Measurements from ENCODE around the gene RBM3.
"Not testable (repeated sequence)": the region's sequence is repeated elsewhere in the genome, so short reads cannot be mapped to it uniquely, and the experiment has no call there.

The RBM3 gene

DNA sequence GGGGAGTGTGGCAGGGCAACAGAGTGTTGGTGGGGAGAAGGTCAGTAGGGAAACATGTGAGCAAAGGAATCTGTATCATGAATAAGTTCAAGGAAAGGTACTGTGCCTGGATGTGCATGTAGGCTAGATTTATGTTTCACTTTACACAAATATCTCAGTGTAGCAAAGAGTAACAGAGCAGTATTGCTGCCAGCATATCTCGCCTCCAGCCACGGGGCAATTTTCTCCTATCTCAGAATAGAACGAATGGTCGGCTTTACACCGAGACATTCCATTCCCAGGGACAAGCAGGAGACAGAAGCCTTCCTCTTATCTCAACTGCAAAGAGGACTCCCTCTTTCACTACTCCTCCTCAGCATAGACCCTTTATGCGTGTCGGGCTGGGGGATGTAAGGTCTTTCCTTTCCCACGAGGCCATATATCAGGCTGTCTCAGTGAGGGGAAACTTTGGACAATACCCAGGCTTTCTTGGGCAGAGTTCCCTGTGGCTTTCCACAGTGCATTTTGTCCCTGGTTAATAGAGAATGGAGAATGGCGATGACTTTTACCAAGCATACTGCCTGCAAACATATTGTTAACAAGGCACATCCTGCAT lies 18.5 kb upstream of the RBM3 start:
- not testable (repeated sequence) for H3K27ac ChIP-seq (ENCODE audit: low read depth, low read length); H3K4me2 ChIP-seq (ENCODE audit: low read length); H3K79me2 ChIP-seq (ENCODE audit: control insufficient read depth, insufficient read depth, low read length, poor library complexity); H3K79me1 ChIP-seq (ENCODE audit: low read length); H3K23ac ChIP-seq (ENCODE audit: low read length); H3K4ac ChIP-seq (ENCODE audit: low read depth, low read length); H3K9me3 ChIP-seq (ENCODE audit: insufficient read depth, low read depth, low read length); H4K8ac ChIP-seq (ENCODE audit: low read depth, low read length); H2AK5ac ChIP-seq (ENCODE audit: low read length); H4K12ac ChIP-seq (ENCODE audit: low read depth, low read length); H3K18ac ChIP-seq (ENCODE audit: low read length); H2BK120ac ChIP-seq (ENCODE audit: insufficient read depth, low read length, poor library complexity); H3K4me1 ChIP-seq (ENCODE audit: control insufficient read depth in 1 of 2, insufficient read depth in 2 of 2, low read length in 2 of 2); H3K4me3 ChIP-seq (ENCODE audit: low read depth, low read length); H3K9ac ChIP-seq (ENCODE audit: low read length); H2BK12ac ChIP-seq (ENCODE audit: low read length); H3K27me3 ChIP-seq (ENCODE audit: insufficient read depth, low read length); H2BK5ac ChIP-seq (ENCODE audit: low read depth, low read length, poor library complexity); H4K91ac ChIP-seq (ENCODE audit: low read depth, low read length); H2AFZ ChIP-seq (ENCODE audit: insufficient read depth, low read length, poor library complexity); H3K14ac ChIP-seq (ENCODE audit: low read length)
- DNase-seq: peak in 1 of 2 donors; percentile 38
- WGBS (ENCODE audit: extremely low coverage, insufficient coverage, insufficient read length): no CpG with 5 or more reads among the region's 9 CpGs
- H3K36me3 ChIP-seq (ENCODE audit: control insufficient read depth in 1 of 2, insufficient read depth in 2 of 2, low read length in 2 of 2): peaks cover 24 to 25% of the 10 kb centered on the region in 2 experiments

GRCh38 chrX:48558271-48558670 lies 16.0 kb upstream of the RBM3 start:
- H3K9me3 ChIP-seq (ENCODE audit: insufficient read depth, low read depth, low read length): no peaks in the 10 kb centered on the region
- no peaks in the 10 kb centered on the region for H3K79me2 ChIP-seq (ENCODE audit: control insufficient read depth, insufficient read depth, low read length, poor library complexity)
- H3K27ac ChIP-seq (ENCODE audit: low read depth, low read length): no peak overlapping the region
- H2AK5ac ChIP-seq (ENCODE audit: low read length): no peak overlapping the region
- H3K14ac ChIP-seq (ENCODE audit: low read length): no peak overlapping the region
- H4K91ac ChIP-seq (ENCODE audit: low read depth, low read length): no peak overlapping the region
- H3K9ac ChIP-seq (ENCODE audit: low read length): no peak overlapping the region
- no peak overlapping the region for H3K4me2 ChIP-seq (ENCODE audit: low read length)
- H3K27me3 ChIP-seq (ENCODE audit: insufficient read depth, low read length): no peaks in the 10 kb centered on the region
- no peak overlapping the region for H2AFZ ChIP-seq (ENCODE audit: insufficient read depth, low read length, poor library complexity)
- no CpG with 5 or more reads among the region's 4 CpGs for WGBS (ENCODE audit: extremely low coverage, insufficient coverage, insufficient read length)
- no peak overlapping the region for H4K12ac ChIP-seq (ENCODE audit: low read depth, low read length)
- H2BK120ac ChIP-seq (ENCODE audit: insufficient read depth, low read length, poor library complexity): no peak overlapping the region
- no peaks in the 10 kb centered on the region for H3K4me1 ChIP-seq (ENCODE audit: control insufficient read depth in 1 of 2, insufficient read depth in 2 of 2, low read length in 2 of 2)
- H2BK12ac ChIP-seq (ENCODE audit: low read length): no peak overlapping the region
- H2BK5ac ChIP-seq (ENCODE audit: low read depth, low read length, poor library complexity): no peak overlapping the region
- H3K18ac ChIP-seq (ENCODE audit: low read length): no peak overlapping the region
- no peak overlapping the region for H3K23ac ChIP-seq (ENCODE audit: low read length)
- no peak overlapping the region for H3K4me3 ChIP-seq (ENCODE audit: low read depth, low read length)
- peaks cover 28 to 32% of the 10 kb centered on the region in 2 experiments for H3K36me3 ChIP-seq (ENCODE audit: control insufficient read depth in 1 of 2, insufficient read depth in 2 of 2, low read length in 2 of 2)
- no peaks in the 10 kb centered on the region for H3K79me1 ChIP-seq (ENCODE audit: low read length)
- H3K4ac ChIP-seq (ENCODE audit: low read depth, low read length): no peak overlapping the region
- no peak overlapping the region for H4K8ac ChIP-seq (ENCODE audit: low read depth, low read length)
- peak; percentile 45 to 68 for DNase-seq

GRCh38 chrX:48559636-48560035 lies 14.6 kb upstream of the RBM3 start:
- Histone ChIP-seq H4K8ac (ENCODE audit: low read depth, low read length) (no peak overlapping the region), H3K23ac (ENCODE audit: low read length) (no peak overlapping the region), H3K79me1 (ENCODE audit: low read length) (no peaks in the 10 kb centered on the region), H3K4me3 (ENCODE audit: low read depth, low read length) (no peak overlapping the region), H2BK120ac (ENCODE audit: insufficient read depth, low read length, poor library complexity) (no peak overlapping the region), H3K18ac (ENCODE audit: low read length) (no peak overlapping the region), H2AK5ac (ENCODE audit: low read length) (no peak overlapping the region), H3K4me1 (ENCODE audit: control insufficient read depth in 1 of 2, insufficient read depth in 2 of 2, low read length in 2 of 2) (no peaks in the 10 kb centered on the region), H3K36me3 (ENCODE audit: control insufficient read depth in 1 of 2, insufficient read depth in 2 of 2, low read length in 2 of 2) (peaks cover 25 to 36% of the 10 kb centered on the region in 2 experiments), H3K27ac (ENCODE audit: low read depth, low read length) (no peak overlapping the region), H3K14ac (ENCODE audit: low read length) (no peak overlapping the region), H3K9ac (ENCODE audit: low read length) (no peak overlapping the region), H4K12ac (ENCODE audit: low read depth, low read length) (no peak overlapping the region), H4K91ac (ENCODE audit: low read depth, low read length) (no peak overlapping the region), H2AFZ (ENCODE audit: insufficient read depth, low read length, poor library complexity) (no peak overlapping the region), H3K4ac (ENCODE audit: low read depth, low read length) (no peak overlapping the region), H3K4me2 (ENCODE audit: low read length) (no peak overlapping the region), H3K9me3 (ENCODE audit: insufficient read depth, low read depth, low read length) (no peaks in the 10 kb centered on the region), H2BK5ac (ENCODE audit: low read depth, low read length, poor library complexity) (no peak overlapping the region), H2BK12ac (ENCODE audit: low read length) (no peak overlapping the region), H3K79me2 (ENCODE audit: control insufficient read depth, insufficient read depth, low read length, poor library complexity) (no peaks in the 10 kb centered on the region), H3K27me3 (ENCODE audit: insufficient read depth, low read length) (no peaks in the 10 kb centered on the region)
- WGBS (ENCODE audit: extremely low coverage, insufficient coverage, insufficient read length): no CpG with 5 or more reads among the region's 24 CpGs
- DNase-seq: no peak

DNA sequence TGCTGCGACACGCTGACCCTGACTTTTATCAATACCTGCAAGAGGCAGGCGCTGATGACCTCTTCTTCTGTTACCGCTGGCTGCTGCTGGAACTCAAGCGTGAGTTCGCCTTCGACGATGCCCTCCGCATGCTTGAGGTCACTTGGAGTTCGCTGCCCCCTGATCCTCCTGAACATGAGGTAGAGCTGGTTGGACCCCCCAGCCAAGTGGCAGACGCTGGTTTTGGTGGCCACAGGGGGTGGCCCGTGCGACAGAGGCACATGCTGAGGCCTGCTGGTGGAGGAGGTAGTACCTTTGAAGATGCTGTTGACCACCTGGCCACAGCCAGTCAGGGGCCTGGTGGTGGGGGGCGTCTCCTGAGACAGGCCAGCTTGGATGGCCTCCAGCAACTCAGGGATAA lies 14.2 kb upstream of the RBM3 start:
- Histone ChIP-seq H3K4me3 (ENCODE audit: low read depth, low read length) (no peak overlapping the region), H3K27me3 (ENCODE audit: insufficient read depth, low read length) (no peaks in the 10 kb centered on the region), H3K18ac (ENCODE audit: low read length) (no peak overlapping the region), H3K79me2 (ENCODE audit: control insufficient read depth, insufficient read depth, low read length, poor library complexity) (no peaks in the 10 kb centered on the region), H3K36me3 (ENCODE audit: control insufficient read depth in 1 of 2, insufficient read depth in 2 of 2, low read length in 2 of 2) (peaks cover 25 to 34% of the 10 kb centered on the region in 2 experiments), H2BK12ac (ENCODE audit: low read length) (no peak overlapping the region), H3K27ac (ENCODE audit: low read depth, low read length) (no peak overlapping the region), H4K8ac (ENCODE audit: low read depth, low read length) (no peak overlapping the region), H3K14ac (ENCODE audit: low read length) (no peak overlapping the region), H3K23ac (ENCODE audit: low read length) (no peak overlapping the region), H2AFZ (ENCODE audit: insufficient read depth, low read length, poor library complexity) (no peak overlapping the region), H2AK5ac (ENCODE audit: low read length) (no peak overlapping the region), H3K4ac (ENCODE audit: low read depth, low read length) (no peak overlapping the region), H3K9ac (ENCODE audit: low read length) (no peak overlapping the region), H2BK5ac (ENCODE audit: low read depth, low read length, poor library complexity) (no peak overlapping the region), H3K9me3 (ENCODE audit: insufficient read depth, low read depth, low read length) (no peaks in the 10 kb centered on the region), H4K12ac (ENCODE audit: low read depth, low read length) (no peak overlapping the region), H3K79me1 (ENCODE audit: low read length) (no peaks in the 10 kb centered on the region), H3K4me2 (ENCODE audit: low read length) (no peak overlapping the region), H3K4me1 (ENCODE audit: control insufficient read depth in 1 of 2, insufficient read depth in 2 of 2, low read length in 2 of 2) (no peaks in the 10 kb centered on the region), H4K91ac (ENCODE audit: low read depth, low read length) (no peak overlapping the region), H2BK120ac (ENCODE audit: insufficient read depth, low read length, poor library complexity) (no peak overlapping the region)
- no CpG with 5 or more reads among the region's 14 CpGs for WGBS (ENCODE audit: extremely low coverage, insufficient coverage, insufficient read length)
- no peak for DNase-seq

Data from trophoblast cell (in vitro differentiated cells and primary cell).